Adipose tissue (tissue), 3 donors: ENCODE results near the gene CLK3. TPM values are rescaled to one million over a fixed set of nuclear protein-coding genes. Genes with fewer than 3 reads are reported as not detected.

ENCODE experiments used
- H3K27ac ChIP-seq: one replicate; pipeline ENCODE4 v1.5.1; 2013; ENCODE audit warnings: low read depth, low read length
- WGBS, 3 donors: extraction: QIAGEN DNeasy Blood & Tissue Kit; methylation state at CpG; one replicate each; pipeline ENCODE4 v1.1.7; 2013; 5-methylcytosine and 5-hydroxymethylcytosine counted together
- polyA plus RNA-seq, 3 donors: library from polyadenylated mRNA; stranded (reverse); fragments of 200-250 nt; gene quantifications; one replicate each; pipeline ENCODE4 v1.2.3, GENCODE V29; 2013
- donor health status: healthy with polysubstance abuse.
- donor health status: Bipolar disorder and iron deficiency.
- donor health status: healthy.

CLK3 gene
- polyA plus RNA-seq, 3 donors: 30.2 to 50.6 (median 50.1) TPM

- WGBS, 3 donors: 73 to 78% (median 73%) methylated on average over 6 of the region's 6 CpGs
- H3K27ac ChIP-seq: no peak overlapping the region
Observed at GRCh38 chr15:74630284-74631086, 14.8 kb downstream of the CLK3 start.

GRCh38 chr15:74631087-74631385, 15.4 kb downstream of the CLK3 start:
- 75 to 80% (median 78%) methylated on average over 3 of the region's 3 CpGs for WGBS, 3 donors
- no peak overlapping the region for H3K27ac ChIP-seq

- no peak overlapping the region for H3K27ac ChIP-seq
- 56 to 64% (median 61%) methylated on average over 3 of the region's 3 CpGs for WGBS, 3 donors
Observed at GRCh38 chr15:74631408-74631807, 15.8 kb downstream of the CLK3 start.

- 71 to 72% (median 72%) methylated on average over 8 of the region's 8 CpGs for WGBS, 3 donors
- no peak overlapping the region for H3K27ac ChIP-seq
Observed at GRCh38 chr15:74631935-74632560, 16.4 kb downstream of the CLK3 start.

- H3K27ac ChIP-seq: no peak overlapping the region
- whole genome bisulfite sequencing, 3 donors: 91 to 93% (median 91%) methylated on average over 9 of the region's 9 CpGs
Observed at GRCh38 chr15:74632601-74633000, 17.0 kb downstream of the CLK3 start.

GRCh38 chr15:74633781-74634180, 18.1 kb downstream of the CLK3 start:
- WGBS, 3 donors: 68 to 71% (median 68%) methylated on average over 2 of the region's 2 CpGs

GRCh38 chr15:74635228-74635627, 19.6 kb downstream of the CLK3 start:
- 21 to 26% (median 25%) methylated on average over 5 of the region's 5 CpGs for WGBS, 3 donors
- no peak overlapping the region for H3K27ac ChIP-seq

More at GRCh38 chr15:74633781-74634180, 18.1 kb downstream of the CLK3 start:
- no peak overlapping the region for H3K27ac ChIP-seq

- WGBS, 3 donors: 64 to 90% (median 79%) methylated on average over 1 of the region's 1 CpG
- H3K27ac ChIP-seq: no peak overlapping the region
Observed at GRCh38 chr15:74636984-74637383, 21.3 kb downstream of the CLK3 start.

GRCh38 chr15:74641151-74641550, 25.5 kb downstream of the CLK3 start:
- WGBS, 3 donors: 46 to 94% (median 66%) methylated on average over 1 of the region's 1 CpG
- H3K27ac ChIP-seq: no peak overlapping the region

GRCh38 chr15:74642348-74642733, 26.7 kb downstream of the CLK3 start:
- WGBS, 3 donors: 27 to 90% (median 88%) methylated on average over 4 of the region's 4 CpGs
- H3K27ac ChIP-seq: no peak overlapping the region

- H3K27ac ChIP-seq: no peak overlapping the region
- 35 to 57% (median 47%) methylated on average over 11 of the region's 11 CpGs for WGBS, 3 donors
Observed at GRCh38 chr15:74642734-74643664, 27.4 kb downstream of the CLK3 start.

GRCh38 chr15:74643665-74644204, 28.1 kb downstream of the CLK3 start:
- WGBS, 3 donors: 80 to 86% (median 84%) methylated on average over 2 of the region's 2 CpGs

GRCh38 chr15:74646480-74646879, 30.8 kb downstream of the CLK3 start:
- H3K27ac ChIP-seq: no peak overlapping the region

More at GRCh38 chr15:74643665-74644204, 28.1 kb downstream of the CLK3 start:
- H3K27ac ChIP-seq: no peak overlapping the region

GRCh38 chr15:74648051-74648842, 32.6 kb downstream of the CLK3 start:
- no peak overlapping the region for H3K27ac ChIP-seq
- WGBS, 3 donors: 71 to 91% (median 71%) methylated on average over 5 of the region's 5 CpGs

GRCh38 chr15:74651242-74651741, 35.7 kb downstream of the CLK3 start:
- WGBS, 3 donors: 39 to 76% (median 65%) methylated on average over 3 of the region's 3 CpGs
- no peak overlapping the region for H3K27ac ChIP-seq

GRCh38 chr15:74653426-74654102, 37.9 kb downstream of the CLK3 start:
- WGBS, 3 donors: 70 to 87% (median 74%) methylated on average over 7 of the region's 7 CpGs
- H3K27ac ChIP-seq: no peak overlapping the region

GRCh38 chr15:74655424-74655823, 39.8 kb downstream of the CLK3 start:
- WGBS, 3 donors: 66 to 88% (median 80%) methylated on average over 7 of the region's 7 CpGs
- no peak overlapping the region for H3K27ac ChIP-seq
